Amygdala (tissue), 56 donors: Measurements from ENCODE around the gene APBA2.
"Not testable (repeated sequence)": the region's sequence is repeated elsewhere in the genome, so short reads cannot be mapped to it uniquely, and the experiment has no call there.

Experiments used
- DNase-seq, 56 donors: peaks; one replicate each; lab custom pipeline; 2025; lab: John Stamatoyannopoulos, UW

The APBA2 gene

DNA sequence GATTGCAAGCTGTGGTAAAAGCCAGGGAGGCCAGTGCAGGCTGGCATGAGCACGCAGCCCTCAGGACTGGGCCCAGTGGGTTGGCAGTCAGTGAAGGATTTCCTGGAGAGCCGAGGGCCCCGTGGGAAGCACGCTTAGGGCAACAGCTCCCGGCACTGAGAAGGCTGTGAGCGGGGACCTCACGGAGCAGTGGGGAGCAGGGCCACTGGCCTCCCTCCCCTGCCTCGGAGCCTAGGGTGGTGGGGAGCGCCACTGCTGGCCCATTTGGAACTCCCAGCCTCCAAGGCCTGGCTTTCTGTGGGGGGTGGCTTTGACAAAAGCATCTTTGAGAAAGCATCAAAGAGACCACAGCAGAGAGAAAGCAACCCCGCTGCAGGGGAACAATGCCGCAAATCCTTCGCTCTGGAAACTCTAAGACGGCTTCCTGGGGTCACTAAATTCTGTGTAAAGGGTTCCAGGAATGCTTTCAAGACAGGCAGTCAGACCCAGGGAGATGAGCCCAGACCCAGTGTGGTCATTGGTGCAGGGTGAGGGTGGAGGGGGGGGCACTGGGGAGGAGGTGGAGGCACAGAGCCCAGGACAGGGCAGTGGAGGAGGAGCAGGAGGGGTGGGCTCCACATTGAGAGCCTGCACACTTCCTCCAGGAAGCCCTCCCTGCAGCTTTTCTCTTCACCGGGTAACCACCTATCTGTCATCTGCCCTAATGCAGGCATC is 9.5 kb upstream of the APBA2 start:
- DNase-seq: peak in 21 of 56 donors; percentile 12 to 75 (median 42)

DNA sequence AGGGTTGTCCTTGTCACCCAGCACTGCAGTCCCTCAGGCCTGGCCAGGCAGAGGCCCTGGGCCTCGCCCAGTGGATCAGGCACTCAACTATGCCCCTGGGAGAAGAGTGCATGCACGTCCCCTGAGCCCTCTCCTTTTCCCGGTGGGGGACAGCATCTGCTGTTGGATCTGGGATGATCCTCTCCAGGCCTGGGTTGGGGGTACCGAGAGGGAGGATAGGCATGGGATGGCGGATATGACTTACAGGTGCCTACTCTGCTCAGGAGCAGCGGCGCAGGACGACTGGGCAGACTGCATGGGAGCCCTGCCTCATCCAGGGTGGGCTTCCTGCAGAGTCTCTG is 9.0 kb upstream of the APBA2 start:
- no peak for DNase-seq

- DNase-seq: no peak
Measured at GRCh38 chr15:28878209-28878608, 7.6 kb upstream of the APBA2 start.

DNA sequence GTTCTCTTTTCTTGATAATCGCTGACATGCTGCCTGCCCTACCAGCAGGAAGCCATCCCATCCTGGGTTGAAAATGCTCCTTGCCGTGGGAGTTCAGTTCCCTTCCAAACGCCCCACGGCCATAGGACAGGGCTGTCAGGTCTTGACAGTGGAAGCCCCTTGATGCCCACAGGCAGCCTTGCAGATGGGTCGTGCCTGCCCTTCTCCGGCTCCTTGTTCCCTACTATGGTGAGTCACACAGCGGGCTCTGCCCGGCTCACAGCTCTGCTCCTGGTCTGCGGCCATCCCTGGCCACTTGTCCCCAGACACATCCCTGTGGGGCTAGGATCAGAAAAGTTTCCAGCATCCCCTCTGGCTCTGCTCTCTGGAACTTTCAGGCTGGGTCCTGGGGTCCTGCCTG is 6.2 kb upstream of the APBA2 start:
- no peak for DNase-seq

- DNase-seq: no peak
Measured at GRCh38 chr15:28880680-28881079, 5.1 kb upstream of the APBA2 start.

- DNase-seq: no peak
Measured at GRCh38 chr15:28881170-28881569, 4.6 kb upstream of the APBA2 start.

DNA sequence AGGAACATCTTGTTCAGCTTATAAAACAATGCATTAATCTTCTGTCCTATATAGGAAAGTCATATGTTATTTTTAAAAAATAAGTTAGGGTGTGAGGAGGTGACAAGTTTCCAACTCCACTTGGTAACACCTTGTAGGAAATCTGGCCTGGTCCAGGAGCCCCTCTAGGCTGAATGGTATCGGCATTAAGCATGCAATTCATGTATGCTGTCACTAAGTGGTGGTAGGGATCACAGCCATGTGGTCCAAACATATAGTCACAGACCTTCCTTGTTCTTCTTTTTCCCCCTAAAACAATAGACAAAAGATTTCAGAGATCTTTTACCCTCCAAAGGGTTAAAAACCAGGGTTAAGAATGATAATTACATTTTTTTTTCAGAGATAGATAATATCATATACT is 4.2 kb upstream of the APBA2 start:
- no peak for DNase-seq

GRCh38 chr15:28884151-28884940 is 1.4 kb upstream of the APBA2 start:
- DNase-seq: no peak

DNA sequence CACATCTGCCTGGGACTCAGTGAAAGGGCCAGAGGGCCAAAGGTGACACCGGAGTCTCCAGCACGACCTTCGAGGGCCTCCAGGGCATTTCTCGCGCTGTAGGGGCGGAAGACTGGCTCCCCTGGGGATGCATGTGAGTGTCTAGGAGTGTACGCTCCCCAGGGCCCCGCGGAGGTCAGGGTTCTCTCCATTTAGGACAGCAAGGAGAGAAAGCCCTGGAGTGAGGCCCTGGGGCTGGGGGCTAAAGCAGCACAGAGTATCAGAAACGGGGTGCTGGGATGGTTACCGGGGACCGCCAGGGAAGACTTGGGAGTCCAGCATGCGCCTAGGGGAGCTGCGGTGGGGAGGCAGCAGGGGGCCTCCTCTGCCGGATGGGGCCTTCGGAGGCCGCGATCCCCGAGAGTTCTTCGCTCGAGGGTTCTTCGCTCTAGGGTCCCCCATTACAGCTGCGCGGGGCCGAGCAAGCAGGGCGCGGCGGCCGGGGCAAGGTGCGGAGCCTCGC is 595 bp upstream of the APBA2 start:
- DNase-seq: no peak

DNA sequence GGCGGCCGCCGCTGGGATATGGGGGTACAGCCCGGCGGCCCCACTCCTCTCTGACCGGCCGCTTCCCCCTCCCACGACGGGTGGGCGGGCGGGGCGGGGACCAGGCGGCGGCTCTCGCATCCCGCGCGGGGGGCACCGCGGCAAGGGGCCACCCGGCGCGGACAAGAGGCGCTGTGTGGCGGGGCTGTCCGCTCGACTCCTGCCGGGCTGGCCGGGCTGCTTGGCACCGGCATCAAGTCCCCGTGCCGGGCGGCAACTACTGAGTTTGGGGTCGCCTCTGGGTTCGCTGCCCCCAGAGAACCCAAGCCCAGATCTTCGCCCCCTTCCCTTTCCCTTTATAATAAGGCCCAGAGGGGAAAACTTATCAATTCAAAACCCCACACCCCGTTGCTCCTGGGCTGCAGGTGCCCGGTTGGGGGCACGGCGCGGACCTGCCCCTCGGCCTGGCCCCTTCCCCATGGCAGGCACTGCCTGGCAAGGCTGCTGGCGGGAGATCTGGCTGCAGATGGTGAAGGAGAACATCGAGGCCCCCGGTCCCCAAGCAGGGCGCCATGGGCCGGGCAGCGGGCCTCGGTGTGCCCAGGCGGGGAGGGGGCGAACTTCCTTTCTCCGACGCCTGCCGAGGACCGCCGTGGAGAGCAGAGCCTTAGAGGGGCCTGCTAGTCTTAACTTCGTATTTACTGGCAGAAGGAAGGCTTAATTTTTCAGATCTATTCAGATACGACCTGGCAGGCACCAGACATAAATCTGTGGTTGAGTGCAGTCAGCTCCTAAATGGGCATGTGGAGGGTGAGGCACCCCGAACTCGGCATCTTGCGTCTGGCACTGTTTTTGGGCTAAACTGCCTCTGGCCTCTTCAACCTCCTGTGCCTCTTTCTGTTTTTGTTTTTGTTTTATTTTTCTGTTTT is 911 bp downstream of the APBA2 start:
- DNase-seq: no peak

- DNase-seq: no peak
Measured at GRCh38 chr15:28887339-28888174, 1.8 kb downstream of the APBA2 start.

GRCh38 chr15:28888302-28888894 is 2.6 kb downstream of the APBA2 start:
- DNase-seq: no peak

DNA sequence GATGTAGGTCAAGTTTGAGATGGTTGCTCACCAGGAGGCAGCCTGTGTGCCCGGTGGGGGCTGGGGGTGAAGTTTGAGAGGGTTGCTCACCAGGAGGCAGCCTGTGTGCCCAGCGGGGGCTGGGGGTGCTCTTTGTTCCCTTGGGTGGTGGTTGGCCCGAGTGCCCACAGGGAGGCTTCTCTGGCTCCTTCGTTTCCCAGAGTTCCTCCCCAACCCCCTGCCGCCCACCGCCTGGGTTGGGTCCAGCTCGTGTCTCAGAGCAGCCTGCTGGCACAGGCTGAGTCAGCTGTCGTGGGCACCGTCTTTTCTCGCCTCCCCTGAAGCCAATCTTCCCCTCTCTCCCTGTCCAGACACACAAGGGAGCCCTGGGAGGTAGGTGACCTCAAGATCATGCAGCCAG is 3.1 kb downstream of the APBA2 start:
- peak in 7 of 56 donors; percentile 15 to 43 (median 36) for DNase-seq

- no peak for DNase-seq
Measured at GRCh38 chr15:28889346-28889745, 3.6 kb downstream of the APBA2 start.

GRCh38 chr15:28889871-28890270 is 4.1 kb downstream of the APBA2 start:
- DNase-seq: not testable (repeated sequence)

DNA sequence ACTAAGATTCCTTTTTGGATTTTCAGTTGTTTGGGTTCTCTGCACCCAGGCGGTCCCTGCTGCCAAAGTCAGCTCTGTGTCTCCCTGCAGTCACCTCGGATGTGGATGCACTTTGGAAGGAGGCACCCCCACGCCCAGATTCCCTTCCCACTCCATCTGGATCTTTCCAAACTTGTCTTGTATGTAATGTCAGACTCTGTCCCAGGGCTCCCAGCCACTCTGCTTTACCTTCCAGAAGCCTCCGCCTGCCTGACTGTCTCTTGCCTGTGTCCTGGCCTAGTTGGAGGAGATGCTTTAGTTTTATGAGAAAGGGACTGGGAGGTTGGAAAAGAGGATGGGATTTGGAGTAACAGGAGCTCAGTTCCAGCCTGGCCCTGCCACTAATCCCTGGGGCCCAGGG is 4.5 kb downstream of the APBA2 start:
- not testable (repeated sequence) for DNase-seq

- DNase-seq: no peak
Measured at GRCh38 chr15:28890711-28891495, 5.1 kb downstream of the APBA2 start.

DNA sequence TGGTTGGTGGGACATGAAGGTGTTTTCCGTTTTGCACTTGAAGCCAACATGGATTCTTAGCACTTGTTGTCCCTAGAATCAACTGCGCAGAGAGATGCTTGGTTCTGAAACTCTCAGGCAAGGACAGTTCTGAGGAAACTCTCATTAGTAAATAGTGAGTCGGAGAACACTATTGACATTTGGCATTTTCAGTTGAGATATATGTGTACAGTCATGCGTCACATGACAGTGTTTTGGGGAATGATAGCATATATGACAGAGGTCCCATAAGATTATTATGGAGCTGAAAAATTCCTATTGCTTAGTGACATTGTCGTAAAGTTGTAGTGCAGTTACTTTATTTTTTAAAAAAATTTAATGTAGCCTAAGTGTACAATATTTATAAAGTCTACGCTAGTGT is 5.8 kb downstream of the APBA2 start:
- DNase-seq: no peak
